GM19023 (cell line): ENCODE data around the gene APBA1.

ENCODE experiments used
- ATAC-seq: cut with Tn5 transposase; IDR thresholded peaks from one replicate; pipeline ENCODE4 v1.9.1; 2021; ENCODE audit warnings: mild to moderate bottlenecking, moderate library complexity; ENCODE audit not compliant: unreplicated experiment

The APBA1 gene

GRCh38 chr9:69377981-69378380 is 294.2 kb downstream of the APBA1 start:
- no peak for ATAC-seq
